Skeletal muscle tissue (tissue), 4 donors: Measurements from ENCODE around the gene DDX3X. TPM values are rescaled to one million over a fixed set of nuclear protein-coding genes. Genes with fewer than 3 reads are reported as not detected.

Experiments used
- H3K27ac ChIP-seq: one replicate; pipeline ENCODE4 v1.7.0; 2013; ENCODE audit warnings: mild to moderate bottlenecking, low read depth, low read length, inconsistent platforms
- H3K27me3 ChIP-seq, 3 donors: one replicate each; pipeline ENCODE4 v1.7.0; 2013; ENCODE audit warnings: low read length in 3 of 3; ENCODE audit not compliant: control insufficient read depth in 3 of 3, insufficient read depth in 3 of 3
- H3K36me3 ChIP-seq, 3 donors: one replicate each; pipeline ENCODE4 v1.7.0; 2013; ENCODE audit warnings: low read length in 3 of 3; ENCODE audit not compliant: control insufficient read depth in 3 of 3, insufficient read depth in 3 of 3
- H3K4me1 ChIP-seq, 3 donors: one replicate each; pipeline ENCODE4 v1.7.0; 2013; ENCODE audit warnings: low read length in 3 of 3, mild to moderate bottlenecking in 3 of 3; ENCODE audit not compliant: control insufficient read depth in 3 of 3, insufficient read depth in 3 of 3
- H3K4me3 ChIP-seq, 3 donors: one replicate each; pipeline ENCODE4 v1.7.0; 2013; ENCODE audit warnings: low read length in 3 of 3
- H3K9ac ChIP-seq, 3 donors: one replicate each; pipeline ENCODE4 v1.7.0; 2013; ENCODE audit warnings: low read length in 3 of 3, mild to moderate bottlenecking in 3 of 3, moderate library complexity in 2 of 3, low read depth in 1 of 3
- H3K9me3 ChIP-seq, 3 donors: one replicate each; pipeline ENCODE4 v1.7.0; 2013; ENCODE audit warnings: low read length in 3 of 3; ENCODE audit not compliant: control insufficient read depth in 3 of 3
- total RNA-seq: library from RNA; depleted of rRNA; stranded (reverse); fragments of >200 nt; gene quantifications from one replicate; pipeline ENCODE4 v1.2.3, GENCODE V29; 2014
- donor health status: Osteomylitis.

The DDX3X gene
- total RNA-seq, 1 donor from 2014 or later, result 124 TPM

- Histone ChIP-seq H3K4me1 (no peaks in the 10 kb centered on the region), H3K36me3 (no peaks in the 10 kb centered on the region), H3K4me3 (no peak overlapping the region), H3K9me3 (no peaks in the 10 kb centered on the region), H3K27ac (no peak overlapping the region), H3K27me3 (no peaks in the 10 kb centered on the region), H3K9ac (no peak overlapping the region)
Measured at GRCh38 chrX:41326431-41326830, 7.5 kb upstream of the DDX3X start.

- Histone ChIP-seq H3K9me3 (no peaks in the 10 kb centered on the region), H3K4me3 (no peak overlapping the region), H3K27me3 (no peaks in the 10 kb centered on the region), H3K36me3 (no peaks in the 10 kb centered on the region), H3K9ac (no peak overlapping the region), H3K4me1 (no peaks in the 10 kb centered on the region), H3K27ac (no peak overlapping the region)
Measured at GRCh38 chrX:41327341-41327740, 6.6 kb upstream of the DDX3X start.

GRCh38 chrX:41329101-41329500 lies 4.9 kb upstream of the DDX3X start:
- H3K27ac ChIP-seq, result no peak overlapping the region
- H3K36me3 ChIP-seq, result no peaks in the 10 kb centered on the region
- H3K27me3 ChIP-seq, result no peaks in the 10 kb centered on the region
- H3K4me1 ChIP-seq, result no peaks in the 10 kb centered on the region
- no peak overlapping the region for H3K4me3 ChIP-seq
- no peak overlapping the region for H3K9ac ChIP-seq
- no peaks in the 10 kb centered on the region for H3K9me3 ChIP-seq

- H3K4me3 ChIP-seq, result peak overlapping the region; percentile 54 to 77 (median 76)
- no peaks in the 10 kb centered on the region for H3K36me3 ChIP-seq
- H3K4me1 ChIP-seq, result peaks cover 7 to 10% (median 9%) of the 10 kb centered on the region in 3 donors
- peak overlapping the region; percentile 99 for H3K27ac ChIP-seq
- H3K27me3 ChIP-seq, result no peaks in the 10 kb centered on the region
- H3K9me3 ChIP-seq, result no peaks in the 10 kb centered on the region
- H3K9ac ChIP-seq, result peak overlapping the region; percentile 83 to 99 (median 98)
Measured at GRCh38 chrX:41332005-41332404, 2.0 kb upstream of the DDX3X start.

- Histone ChIP-seq H3K9me3 (no peaks in the 10 kb centered on the region), H3K4me1 (peaks cover 7 to 12% (median 9%) of the 10 kb centered on the region in 3 donors), H3K4me3 (peak overlapping the region; percentile 59 to 91 (median 76)), H3K9ac (peak overlapping the region; percentile 83 to 99 (median 98)), H3K27me3 (no peaks in the 10 kb centered on the region), H3K27ac (peak overlapping the region; percentile 99), H3K36me3 (peaks cover 0 to under 1% (median 0%) of the 10 kb centered on the region in 3 donors)
Measured at GRCh38 chrX:41332408-41333002, 1.5 kb upstream of the DDX3X start.

- H3K4me1 ChIP-seq, result peaks cover 7 to 18% (median 9%) of the 10 kb centered on the region in 3 donors
- no peaks in the 10 kb centered on the region for H3K27me3 ChIP-seq
- H3K36me3 ChIP-seq, result peaks cover 0 to 3% (median 0%) of the 10 kb centered on the region in 3 donors
Measured at GRCh38 chrX:41333003-41333743, 789 bp upstream of the DDX3X start.

GRCh38 chrX:41334363-41335197 lies 618 bp downstream of the DDX3X start:
- H3K36me3 ChIP-seq, result peaks cover 0 to 10% (median 5%) of the 10 kb centered on the region in 3 donors
- no peaks in the 10 kb centered on the region for H3K27me3 ChIP-seq
- peaks cover 18 to 30% (median 20%) of the 10 kb centered on the region in 3 donors for H3K4me1 ChIP-seq
- H3K4me3 ChIP-seq, result peak overlapping the region; percentile 76 to 91 (median 91)
- H3K27ac ChIP-seq, result peak overlapping the region; percentile 99
- no peaks in the 10 kb centered on the region for H3K9me3 ChIP-seq
- H3K9ac ChIP-seq, result peak overlapping the region; percentile 98 to 99 (median 98)

More at GRCh38 chrX:41333003-41333743, 789 bp upstream of the DDX3X start:
- Histone ChIP-seq H3K9me3 (no peaks in the 10 kb centered on the region), H3K4me3 (peak overlapping the region; percentile 76 to 91 (median 91)), H3K9ac (peak overlapping the region; percentile 98 to 99 (median 98)), H3K27ac (peak overlapping the region; percentile 99)

GRCh38 chrX:41335198-41335957 lies 1.4 kb downstream of the DDX3X start:
- Histone ChIP-seq H3K27ac (peak overlapping the region; percentile 99), H3K9ac (peak overlapping the region; percentile 79 to 98 (median 87)), H3K4me3 (peak overlapping the region; percentile 73 to 91 (median 76)), H3K9me3 (no peaks in the 10 kb centered on the region), H3K27me3 (no peaks in the 10 kb centered on the region), H3K4me1 (peaks cover 19 to 30% (median 20%) of the 10 kb centered on the region in 3 donors), H3K36me3 (peaks cover 0 to 16% (median 5%) of the 10 kb centered on the region in 3 donors)

GRCh38 chrX:41335958-41336331 lies 2.0 kb downstream of the DDX3X start:
- peak overlapping the region; percentile 79 to 98 (median 87) for H3K9ac ChIP-seq
- no peaks in the 10 kb centered on the region for H3K9me3 ChIP-seq
- H3K4me3 ChIP-seq, result peak overlapping the region; percentile 73 to 91 (median 76)
- H3K4me1 ChIP-seq, result peaks cover 19 to 30% (median 20%) of the 10 kb centered on the region in 3 donors
- H3K27ac ChIP-seq, result peak overlapping the region; percentile 99
- H3K27me3 ChIP-seq, result no peaks in the 10 kb centered on the region
- peaks cover 0 to 21% (median 8%) of the 10 kb centered on the region in 3 donors for H3K36me3 ChIP-seq
